Astrocyte (in vitro differentiated cells and primary cell): Measurements from ENCODE around the gene LCN10. TPM values are rescaled to one million over a fixed set of nuclear protein-coding genes. Genes with fewer than 3 reads are reported as not detected.

Experiments used
- DNase-seq: peaks from one replicate; pipeline ENCODE4 v3.0.0-alpha.2; 2010; ENCODE audit warnings: low read depth
- FAIRE-seq: peaks from 2 replicates; lab custom pipeline; 2011; peaks lifted over from hg19 to GRCh38; lab: Jason Lieb, UNC
- H2AFZ ChIP-seq: 2 replicates; pipeline ENCODE4 v1.6.0; 2012; ENCODE audit warnings: low read depth, low read length, inconsistent platforms
- H3K27ac ChIP-seq: 2 replicates; pipeline ENCODE4 v1.5.1; 2011; ENCODE audit warnings: low read depth, low read length, inconsistent platforms
- H3K27me3 ChIP-seq: 2 replicates; pipeline ENCODE4 v1.6.0; 2011; ENCODE audit warnings: low read length, inconsistent platforms; ENCODE audit not compliant: insufficient read depth
- H3K36me3 ChIP-seq: 2 replicates; pipeline ENCODE4 v1.5.1; 2011; ENCODE audit warnings: low read length, inconsistent platforms; ENCODE audit not compliant: insufficient read depth
- H3K4me1 ChIP-seq: 2 replicates; pipeline ENCODE4 v1.5.1; 2011; ENCODE audit warnings: low read length, inconsistent platforms; ENCODE audit not compliant: insufficient read depth
- H3K4me2 ChIP-seq: 2 replicates; pipeline ENCODE4 v1.6.0; 2012; ENCODE audit warnings: low read length, inconsistent platforms
- H3K4me3 ChIP-seq: 2 replicates; pipeline ENCODE4 v1.5.1; 2011; ENCODE audit warnings: low read depth, mild to moderate bottlenecking, low read length, inconsistent platforms; ENCODE audit not compliant: insufficient read depth
- H3K79me2 ChIP-seq: 2 replicates; pipeline ENCODE4 v1.6.0; 2012; ENCODE audit warnings: mild to moderate bottlenecking, low read length, inconsistent platforms; ENCODE audit not compliant: insufficient read depth
- H3K9ac ChIP-seq: 2 replicates; pipeline ENCODE4 v1.6.0; 2012; ENCODE audit warnings: mild to moderate bottlenecking, low read length, inconsistent platforms
- H3K9me3 ChIP-seq: 2 replicates; pipeline ENCODE4 v1.5.1; 2012; ENCODE audit warnings: low read depth, mild to moderate bottlenecking, low read length, inconsistent platforms; ENCODE audit not compliant: insufficient read depth
- H4K20me1 ChIP-seq: 2 replicates; pipeline ENCODE4 v1.6.0; 2012; ENCODE audit warnings: low read length, inconsistent platforms; ENCODE audit not compliant: insufficient read depth
- H3K27ac Mint-ChIP-seq: one replicate; pipeline ENCODE4 v1.8.0; 2021; ENCODE audit warnings: mild to moderate bottlenecking, mixed read lengths; ENCODE audit not compliant: unreplicated experiment
- H3K27me3 Mint-ChIP-seq: one replicate; pipeline ENCODE4 v1.8.0; 2021; ENCODE audit warnings: low read depth, mixed read lengths; ENCODE audit not compliant: unreplicated experiment
- H3K36me3 Mint-ChIP-seq: one replicate; pipeline ENCODE4 v1.8.0; 2021; ENCODE audit warnings: low read depth, mixed read lengths; ENCODE audit not compliant: unreplicated experiment
- H3K4me1 Mint-ChIP-seq: one replicate; pipeline ENCODE4 v1.8.0; 2021; ENCODE audit warnings: low read depth, mixed read lengths; ENCODE audit not compliant: unreplicated experiment
- H3K4me3 Mint-ChIP-seq: one replicate; pipeline ENCODE4 v1.8.0; 2021; ENCODE audit warnings: mild to moderate bottlenecking, moderate library complexity, mixed read lengths; ENCODE audit not compliant: unreplicated experiment
- H3K9me3 Mint-ChIP-seq: one replicate; pipeline ENCODE4 v1.8.0; 2021; ENCODE audit warnings: mild to moderate bottlenecking, mixed read lengths; ENCODE audit not compliant: unreplicated experiment
- EZH2 ChIP-seq: IDR thresholded peaks from 2 replicates; pipeline ENCODE4 v1.6.1; 2012; ENCODE audit warnings: mild to moderate bottlenecking, low read length, inconsistent platforms; ENCODE audit not compliant: insufficient read depth
- total RNA-seq: library from RNA; stranded (reverse); gene quantifications from 2 replicates; pipeline ENCODE4 v1.2.1, GENCODE V29; 2021
- TF ChIP-seq, protein P1 (sequence below): IDR thresholded peaks from 2 replicates; pipeline ENCODE4 v1.5.1; 2011; ENCODE audit warnings: low read depth, mild to moderate bottlenecking, inconsistent platforms, low read length, moderate library complexity; ENCODE audit not compliant: insufficient read depth

Gene LCN10
- total RNA-seq, 1 donor from 2014 or later, result not detected

DNA sequence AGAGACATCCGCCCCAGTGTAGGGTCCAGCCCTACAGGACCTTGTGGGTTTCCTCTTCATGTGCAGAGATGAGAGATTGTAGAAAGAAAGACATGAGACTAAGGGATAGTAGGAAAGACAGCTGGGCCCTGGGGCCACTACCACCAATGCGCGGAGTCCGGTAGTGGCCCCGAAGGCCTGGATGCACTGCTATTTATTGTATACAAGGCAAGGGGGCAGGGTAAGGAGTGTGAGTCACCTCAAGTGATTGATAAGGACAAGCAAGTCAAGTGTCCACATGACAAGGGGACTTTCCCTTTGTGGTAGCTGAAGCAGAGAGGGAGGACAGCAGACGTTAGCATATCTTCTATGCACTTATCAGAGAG lies 42.2 kb upstream of the LCN10 start:
- no peak overlapping the region for H2AFZ ChIP-seq
- no peak overlapping the region for H3K9ac ChIP-seq
- Mint-ChIP-seq H3K9me3 (no peaks in the 10 kb centered on the region), H3K27me3 (peaks cover 15% of the 10 kb centered on the region), H3K4me3 (no peak overlapping the region), H3K27ac (no peak overlapping the region), H3K36me3 (no peaks in the 10 kb centered on the region), H3K4me1 (peaks cover 5% of the 10 kb centered on the region)
- DNase-seq, result no peak
- no peaks in the 10 kb centered on the region for H4K20me1 ChIP-seq
- no peaks in the 10 kb centered on the region for H3K79me2 ChIP-seq
- H3K4me1 ChIP-seq, result no peaks in the 10 kb centered on the region
- H3K36me3 ChIP-seq, result no peaks in the 10 kb centered on the region
- FAIRE-seq, result no peak
- peaks cover 11% of the 10 kb centered on the region for H3K27me3 ChIP-seq
- no peak overlapping the region for H3K4me3 ChIP-seq
- no peaks in the 10 kb centered on the region for H3K9me3 ChIP-seq
- H3K27ac ChIP-seq, result no peak overlapping the region
- no peak for TF ChIP-seq EZH2
- TF ChIP-seq, protein P1, sequence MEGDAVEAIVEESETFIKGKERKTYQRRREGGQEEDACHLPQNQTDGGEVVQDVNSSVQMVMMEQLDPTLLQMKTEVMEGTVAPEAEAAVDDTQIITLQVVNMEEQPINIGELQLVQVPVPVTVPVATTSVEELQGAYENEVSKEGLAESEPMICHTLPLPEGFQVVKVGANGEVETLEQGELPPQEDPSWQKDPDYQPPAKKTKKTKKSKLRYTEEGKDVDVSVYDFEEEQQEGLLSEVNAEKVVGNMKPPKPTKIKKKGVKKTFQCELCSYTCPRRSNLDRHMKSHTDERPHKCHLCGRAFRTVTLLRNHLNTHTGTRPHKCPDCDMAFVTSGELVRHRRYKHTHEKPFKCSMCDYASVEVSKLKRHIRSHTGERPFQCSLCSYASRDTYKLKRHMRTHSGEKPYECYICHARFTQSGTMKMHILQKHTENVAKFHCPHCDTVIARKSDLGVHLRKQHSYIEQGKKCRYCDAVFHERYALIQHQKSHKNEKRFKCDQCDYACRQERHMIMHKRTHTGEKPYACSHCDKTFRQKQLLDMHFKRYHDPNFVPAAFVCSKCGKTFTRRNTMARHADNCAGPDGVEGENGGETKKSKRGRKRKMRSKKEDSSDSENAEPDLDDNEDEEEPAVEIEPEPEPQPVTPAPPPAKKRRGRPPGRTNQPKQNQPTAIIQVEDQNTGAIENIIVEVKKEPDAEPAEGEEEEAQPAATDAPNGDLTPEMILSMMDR, result no peak
- H3K4me2 ChIP-seq, result no peak overlapping the region

DNA sequence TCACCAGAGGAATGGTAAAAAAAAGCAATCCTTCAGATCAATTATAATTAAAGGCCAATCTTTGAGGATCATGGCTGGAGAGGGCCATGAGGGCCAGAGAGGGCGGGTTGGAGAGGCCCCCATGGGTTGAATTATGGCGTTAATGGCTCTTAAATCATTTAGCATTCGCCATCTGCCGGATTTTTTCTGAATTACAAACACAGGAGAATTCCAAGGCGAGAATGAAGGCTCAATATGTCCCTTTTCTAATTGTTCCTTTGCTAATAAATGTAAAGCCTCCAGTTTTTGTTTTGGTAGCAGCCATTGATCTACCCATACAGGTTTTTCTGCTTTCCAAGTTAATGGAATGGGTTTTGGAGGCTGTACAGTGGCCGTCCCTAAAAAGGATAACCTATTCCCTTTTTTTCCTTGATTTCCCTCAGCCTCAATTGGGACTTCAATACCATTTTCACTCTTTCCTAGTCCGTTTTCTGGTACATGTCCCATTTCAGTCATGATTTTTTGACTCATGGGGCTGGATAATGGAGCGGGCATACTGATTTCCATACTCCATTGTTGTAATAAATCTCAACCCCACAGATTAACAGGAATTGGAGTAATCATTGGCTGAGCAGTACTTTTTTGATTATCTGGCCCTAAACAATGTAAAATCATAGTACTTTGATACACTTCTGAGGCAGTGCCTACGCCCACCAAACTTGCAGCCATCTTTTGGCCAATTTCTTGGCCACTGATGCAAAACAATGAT lies 41.7 kb upstream of the LCN10 start:
- Mint-ChIP-seq H3K4me3 (no peak overlapping the region), H3K9me3 (no peaks in the 10 kb centered on the region)

More for the DNA sequence above, 41.7 kb upstream of the LCN10 start:
- no peaks in the 10 kb centered on the region for H3K36me3 ChIP-seq
- H3K9me3 ChIP-seq, result no peaks in the 10 kb centered on the region
- TF ChIP-seq EZH2, result no peak
- TF ChIP-seq, protein P1, result peak; percentile 18
- no peak for FAIRE-seq
- H4K20me1 ChIP-seq, result no peaks in the 10 kb centered on the region
- peaks cover 5% of the 10 kb centered on the region for H3K4me1 Mint-ChIP-seq
- H3K27me3 Mint-ChIP-seq, result peaks cover 15% of the 10 kb centered on the region
- H3K27ac Mint-ChIP-seq, result no peak overlapping the region
- H2AFZ ChIP-seq, result no peak overlapping the region
- H3K79me2 ChIP-seq, result no peaks in the 10 kb centered on the region
- no peaks in the 10 kb centered on the region for H3K36me3 Mint-ChIP-seq
- peaks cover 14% of the 10 kb centered on the region for H3K27me3 ChIP-seq
- no peak overlapping the region for H3K9ac ChIP-seq
- no peak overlapping the region for H3K4me2 ChIP-seq
- no peak for DNase-seq
- no peaks in the 10 kb centered on the region for H3K4me1 ChIP-seq
- H3K27ac ChIP-seq, result no peak overlapping the region
- H3K4me3 ChIP-seq, result no peak overlapping the region
